Liver (tissue), 3 donors: Measurements from ENCODE around the gene OBP2B.

Experiments
- ATF3 ChIP-seq: IDR thresholded peaks from 2 replicates; pipeline ENCODE4 v1.6.1; 2016; ENCODE audit warnings: antibody characterized with exemption
- CTCF ChIP-seq: fragments of 150-350 bp; IDR thresholded peaks from 2 replicates; pipeline ENCODE4 v1.5.1; 2017; ENCODE audit warnings: improper control_type of control experiment, low read depth, low read length; ENCODE audit not compliant: missing input control
- EGR1 ChIP-seq, 2 donors: IDR thresholded peaks; 2 replicates each; pipeline ENCODE4 v1.6.1; 2016 to 2018; ENCODE audit warnings: antibody characterized with exemption in 2 of 2, low read depth in 2 of 2
- GABPA ChIP-seq, 2 donors: IDR thresholded peaks in 1 of 2; conservative IDR thresholded peaks in 1 of 2; 2 replicates each; pipeline ENCODE4 v1.6.1; 2016; ENCODE audit warnings: antibody characterized with exemption in 2 of 2, mild to moderate bottlenecking in 1 of 2, moderate library complexity in 1 of 2
- JUND ChIP-seq, 2 donors: IDR thresholded peaks; 2 replicates each; pipeline ENCODE4 v1.6.1; 2016; ENCODE audit warnings: antibody characterized with exemption in 2 of 2
- MAX ChIP-seq: IDR thresholded peaks from 2 replicates; pipeline ENCODE4 v1.6.1; 2016; ENCODE audit warnings: antibody characterized with exemption
- RAD21 ChIP-seq, 2 donors: IDR thresholded peaks; 2 replicates each; pipeline ENCODE4 v1.6.1; 2016; ENCODE audit warnings: antibody characterized with exemption in 2 of 2, mild to moderate bottlenecking in 2 of 2
- REST ChIP-seq: IDR thresholded peaks from 2 replicates; pipeline ENCODE4 v1.6.1; 2016; ENCODE audit warnings: antibody characterized with exemption, mild to moderate bottlenecking
- RXRA ChIP-seq, 2 donors: IDR thresholded peaks; 2 replicates each; pipeline ENCODE4 v1.6.1; 2017 to 2018; ENCODE audit warnings: antibody characterized with exemption in 2 of 2, mild to moderate bottlenecking in 1 of 2
- SP1 ChIP-seq: IDR thresholded peaks from 2 replicates; pipeline ENCODE4 v1.6.1; 2018; ENCODE audit warnings: antibody characterized with exemption, mild to moderate bottlenecking
- TAF1 ChIP-seq: conservative IDR thresholded peaks from 2 replicates; pipeline ENCODE4 v1.6.1; 2016; ENCODE audit warnings: antibody characterized with exemption, mild to moderate bottlenecking
- ZBTB33 ChIP-seq: IDR thresholded peaks from 2 replicates; pipeline ENCODE4 v1.6.1; 2016; ENCODE audit warnings: antibody characterized with exemption
- donor health status: healthy.
- donor health status: healthy.

GRCh38 chr9:133171161-133171961, 37.7 kb downstream of the OBP2B start:
- no peak for TF ChIP-seq RAD21 (IDR thresholded peaks at IDR 0.05)
- TF ChIP-seq GABPA (IDR thresholded peaks at IDR 0.05 in 1 of 2, conservative IDR thresholded peaks at IDR 0.05 in 1 of 2): no peak
- no peak for TF ChIP-seq MAX
- TF ChIP-seq JUND (IDR thresholded peaks at IDR 0.05): no peak
- no peak for TF ChIP-seq CTCF
- no peak for TF ChIP-seq REST
- no peak for TF ChIP-seq ZBTB33
- TF ChIP-seq TAF1: no peak
- no peak for TF ChIP-seq EGR1 (IDR thresholded peaks at IDR 0.05; ENCODE audit: low read depth in 2 of 2)
- no peak for TF ChIP-seq ATF3
- TF ChIP-seq SP1: no peak
- TF ChIP-seq RXRA (IDR thresholded peaks at IDR 0.05): no peak
